ENCODE results near the gene TTLL1.
"Not testable (repeated sequence)": the region's sequence is repeated elsewhere in the genome, so short reads cannot be mapped to it uniquely, and the experiment has no call there.

TTLL1 gene

GRCh38 chr22:43036282-43036829, 52.8 kb downstream of the TTLL1 start:
- Histone ChIP-seq H3K4me1 (ENCODE audit: control insufficient read depth, insufficient read depth, low read length) (no peaks in the 10 kb centered on the region), H3K9me3 (ENCODE audit: control insufficient read depth, insufficient read depth, low read length) (no peaks in the 10 kb centered on the region), H3K27ac (ENCODE audit: low read depth, low read length) (no peak overlapping the region), H3K36me3 (ENCODE audit: control insufficient read depth, insufficient read depth, low read length) (no peaks in the 10 kb centered on the region), H3K27me3 (ENCODE audit: control insufficient read depth, insufficient read depth, low read length) (no peaks in the 10 kb centered on the region), H3K9ac (ENCODE audit: low read depth, low read length) (no peak overlapping the region), H3K4me3 (ENCODE audit: low read depth, low read length) (no peak overlapping the region)

GRCh38 chr22:43035250-43035649, 53.9 kb downstream of the TTLL1 start:
- Histone ChIP-seq H3K36me3 (ENCODE audit: control insufficient read depth, insufficient read depth, low read length) (no peaks in the 10 kb centered on the region), H3K9ac (ENCODE audit: low read depth, low read length) (no peak overlapping the region), H3K27me3 (ENCODE audit: control insufficient read depth, insufficient read depth, low read length) (no peaks in the 10 kb centered on the region), H3K4me3 (ENCODE audit: low read depth, low read length) (no peak overlapping the region), H3K4me1 (ENCODE audit: control insufficient read depth, insufficient read depth, low read length) (no peaks in the 10 kb centered on the region), H3K9me3 (ENCODE audit: control insufficient read depth, insufficient read depth, low read length) (no peaks in the 10 kb centered on the region), H3K27ac (ENCODE audit: low read depth, low read length) (no peak overlapping the region)

- Histone ChIP-seq H3K36me3 (ENCODE audit: control insufficient read depth, insufficient read depth, low read length) (no peaks in the 10 kb centered on the region), H3K27ac (ENCODE audit: low read depth, low read length) (no peak overlapping the region), H3K9me3 (ENCODE audit: control insufficient read depth, insufficient read depth, low read length) (no peaks in the 10 kb centered on the region), H3K27me3 (ENCODE audit: control insufficient read depth, insufficient read depth, low read length) (no peaks in the 10 kb centered on the region), H3K9ac (ENCODE audit: low read depth, low read length) (no peak overlapping the region), H3K4me3 (ENCODE audit: low read depth, low read length) (no peak overlapping the region), H3K4me1 (ENCODE audit: control insufficient read depth, insufficient read depth, low read length) (no peaks in the 10 kb centered on the region)
These were observed 57.6 kb downstream of the TTLL1 start for GRCh38 chr22:43031617-43032016.

- Histone ChIP-seq H3K27me3 (ENCODE audit: control insufficient read depth, insufficient read depth, low read length) (no peaks in the 10 kb centered on the region), H3K9ac (ENCODE audit: low read depth, low read length) (no peak overlapping the region), H3K4me3 (ENCODE audit: low read depth, low read length) (no peak overlapping the region), H3K27ac (ENCODE audit: low read depth, low read length) (no peak overlapping the region), H3K9me3 (ENCODE audit: control insufficient read depth, insufficient read depth, low read length) (no peaks in the 10 kb centered on the region), H3K4me1 (ENCODE audit: control insufficient read depth, insufficient read depth, low read length) (peaks cover 6% of the 10 kb centered on the region; the same call in 1 of the 2 replicates), H3K36me3 (ENCODE audit: control insufficient read depth, insufficient read depth, low read length) (no peaks in the 10 kb centered on the region)
These were observed 70.6 kb downstream of the TTLL1 start for GRCh38 chr22:43018615-43019014.

GRCh38 chr22:43017525-43018460, 71.4 kb downstream of the TTLL1 start:
- no peaks in the 10 kb centered on the region for H3K9me3 ChIP-seq (ENCODE audit: control insufficient read depth, insufficient read depth, low read length)
- no peak overlapping the region for H3K27ac ChIP-seq (ENCODE audit: low read depth, low read length)
- H3K9ac ChIP-seq (ENCODE audit: low read depth, low read length), result no peak overlapping the region
- H3K4me1 ChIP-seq (ENCODE audit: control insufficient read depth, insufficient read depth, low read length), result peaks cover 13% of the 10 kb centered on the region; the same call in 1 of the 2 replicates
- no peaks in the 10 kb centered on the region for H3K27me3 ChIP-seq (ENCODE audit: control insufficient read depth, insufficient read depth, low read length)
- no peak overlapping the region for H3K4me3 ChIP-seq (ENCODE audit: low read depth, low read length)
- H3K36me3 ChIP-seq (ENCODE audit: control insufficient read depth, insufficient read depth, low read length), result no peaks in the 10 kb centered on the region

GRCh38 chr22:43016150-43016549, 73.0 kb downstream of the TTLL1 start:
- not testable (repeated sequence) for H3K4me3 ChIP-seq (ENCODE audit: low read depth, low read length); H3K27ac ChIP-seq (ENCODE audit: low read depth, low read length); H3K36me3 ChIP-seq (ENCODE audit: control insufficient read depth, insufficient read depth, low read length); H3K9me3 ChIP-seq (ENCODE audit: control insufficient read depth, insufficient read depth, low read length); H3K9ac ChIP-seq (ENCODE audit: low read depth, low read length); H3K27me3 ChIP-seq (ENCODE audit: control insufficient read depth, insufficient read depth, low read length)
- peaks cover 16% of the 10 kb centered on the region for H3K4me1 ChIP-seq (ENCODE audit: control insufficient read depth, insufficient read depth, low read length)

GRCh38 chr22:43015677-43016042, 73.5 kb downstream of the TTLL1 start:
- Histone ChIP-seq H3K9me3 (ENCODE audit: control insufficient read depth, insufficient read depth, low read length) (no peaks in the 10 kb centered on the region), H3K9ac (ENCODE audit: low read depth, low read length) (peak overlapping the region; percentile 50), H3K36me3 (ENCODE audit: control insufficient read depth, insufficient read depth, low read length) (no peaks in the 10 kb centered on the region), H3K27ac (ENCODE audit: low read depth, low read length) (peak overlapping the region; percentile 54), H3K27me3 (ENCODE audit: control insufficient read depth, insufficient read depth, low read length) (no peaks in the 10 kb centered on the region), H3K4me1 (ENCODE audit: control insufficient read depth, insufficient read depth, low read length) (peaks cover 20% of the 10 kb centered on the region), H3K4me3 (ENCODE audit: low read depth, low read length) (peak overlapping the region; percentile 75)

- Histone ChIP-seq H3K4me3 (ENCODE audit: low read depth, low read length) (peak within 1 kb of the TSS; percentile 93), H3K4me1 (ENCODE audit: control insufficient read depth, insufficient read depth, low read length) (peaks cover 20% of the 10 kb centered on the region), H3K27ac (ENCODE audit: low read depth, low read length) (peak within 1 kb of the TSS; percentile 82)
These were observed 74.1 kb downstream of the TTLL1 start, which contains the start of gene PACSIN2 for GRCh38 chr22:43014869-43015676. Gene PACSIN2, minus strand, starts transcription at chr22:43015149. Its CDS starts 103,069 bp downstream, at chr22:42912080.

GRCh38 chr22:43014316-43014868, 74.8 kb downstream of the TTLL1 start:
- Histone ChIP-seq H3K27me3 (ENCODE audit: control insufficient read depth, insufficient read depth, low read length) (no peaks in the 10 kb centered on the region), H3K36me3 (ENCODE audit: control insufficient read depth, insufficient read depth, low read length) (no peaks in the 10 kb centered on the region), H3K9ac (ENCODE audit: low read depth, low read length) (peak overlapping the region; percentile 20), H3K27ac (ENCODE audit: low read depth, low read length) (peak overlapping the region; percentile 82), H3K4me3 (ENCODE audit: low read depth, low read length) (peak overlapping the region; percentile 93), H3K4me1 (ENCODE audit: control insufficient read depth, insufficient read depth, low read length) (peaks cover 20% of the 10 kb centered on the region), H3K9me3 (ENCODE audit: control insufficient read depth, insufficient read depth, low read length) (no peaks in the 10 kb centered on the region)

More at GRCh38 chr22:43014869-43015676, 74.1 kb downstream of the TTLL1 start, which contains the start of gene PACSIN2:
- Histone ChIP-seq H3K36me3 (ENCODE audit: control insufficient read depth, insufficient read depth, low read length) (no peaks in the 10 kb centered on the region), H3K9ac (ENCODE audit: low read depth, low read length) (peak within 1 kb of the TSS; percentile 53), H3K27me3 (ENCODE audit: control insufficient read depth, insufficient read depth, low read length) (no peaks in the 10 kb centered on the region), H3K9me3 (ENCODE audit: control insufficient read depth, insufficient read depth, low read length) (no peaks in the 10 kb centered on the region)

- peak overlapping the region; percentile 93 for H3K4me3 ChIP-seq (ENCODE audit: low read depth, low read length)
- peak overlapping the region; percentile 82 for H3K27ac ChIP-seq (ENCODE audit: low read depth, low read length)
These were observed 75.6 kb downstream of the TTLL1 start for GRCh38 chr22:43013355-43014315.

More at GRCh38 chr22:43013355-43014315, 75.6 kb downstream of the TTLL1 start:
- Histone ChIP-seq H3K9ac (ENCODE audit: low read depth, low read length) (peak overlapping the region; percentile 20), H3K27me3 (ENCODE audit: control insufficient read depth, insufficient read depth, low read length) (no peaks in the 10 kb centered on the region), H3K4me1 (ENCODE audit: control insufficient read depth, insufficient read depth, low read length) (peaks cover 20% of the 10 kb centered on the region), H3K36me3 (ENCODE audit: control insufficient read depth, insufficient read depth, low read length) (no peaks in the 10 kb centered on the region), H3K9me3 (ENCODE audit: control insufficient read depth, insufficient read depth, low read length) (no peaks in the 10 kb centered on the region)

Measured in HUES48 (cell line).